IPS-18a (cell line): ENCODE data around the gene FAM149B1.

Source experiments
- H3K27ac ChIP-seq: one replicate; pipeline ENCODE4 v1.5.1; 2013; ENCODE audit warnings: low read length
- H3K27me3 ChIP-seq: one replicate; pipeline ENCODE4 v1.6.1; 2013; ENCODE audit warnings: mild to moderate bottlenecking, low read length; ENCODE audit not compliant: control insufficient read depth, insufficient read depth
- H3K36me3 ChIP-seq: one replicate; pipeline ENCODE4 v1.6.1; 2013; ENCODE audit warnings: low read depth, low read length; ENCODE audit not compliant: control insufficient read depth
- H3K4me1 ChIP-seq: one replicate; pipeline ENCODE4 v1.6.1; 2013; ENCODE audit warnings: low read depth, low read length; ENCODE audit not compliant: control insufficient read depth
- H3K4me3 ChIP-seq: one replicate; pipeline ENCODE4 v1.5.1; 2013; ENCODE audit warnings: low read length
- H3K9ac ChIP-seq: one replicate; pipeline ENCODE4 v1.6.1; 2013; ENCODE audit warnings: mild to moderate bottlenecking, low read length, moderate library complexity
- H3K9me3 ChIP-seq: one replicate; pipeline ENCODE4 v1.6.1; 2013; ENCODE audit warnings: low read depth, low read length; ENCODE audit not compliant: control insufficient read depth

Gene FAM149B1

DNA sequence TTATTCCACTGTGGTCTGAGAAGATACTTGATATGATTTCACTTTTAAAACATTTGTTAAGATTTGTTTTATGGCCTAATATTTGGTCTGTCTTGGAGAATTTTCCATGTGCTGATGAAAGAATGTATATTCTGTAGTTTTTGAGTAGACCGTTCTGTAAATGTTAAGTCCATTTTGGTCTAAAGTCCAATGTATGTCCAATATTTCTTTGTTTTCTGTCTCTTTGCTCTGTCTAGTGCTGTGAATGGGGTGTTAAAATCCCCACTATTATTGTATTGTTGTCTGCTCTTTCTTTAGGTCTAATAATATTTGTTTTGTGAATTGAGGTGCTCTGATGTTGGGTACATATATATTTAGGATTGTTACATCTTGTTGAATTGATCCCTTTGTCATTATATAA, 47.8 kb downstream of the FAM149B1 start:
- Histone ChIP-seq H3K36me3 (peaks cover 3% of the 10 kb centered on the region), H3K9me3 (no peaks in the 10 kb centered on the region), H3K4me1 (no peaks in the 10 kb centered on the region), H3K4me3 (no peak overlapping the region), H3K27me3 (no peaks in the 10 kb centered on the region), H3K9ac (no peak overlapping the region), H3K27ac (no peak overlapping the region)

DNA sequence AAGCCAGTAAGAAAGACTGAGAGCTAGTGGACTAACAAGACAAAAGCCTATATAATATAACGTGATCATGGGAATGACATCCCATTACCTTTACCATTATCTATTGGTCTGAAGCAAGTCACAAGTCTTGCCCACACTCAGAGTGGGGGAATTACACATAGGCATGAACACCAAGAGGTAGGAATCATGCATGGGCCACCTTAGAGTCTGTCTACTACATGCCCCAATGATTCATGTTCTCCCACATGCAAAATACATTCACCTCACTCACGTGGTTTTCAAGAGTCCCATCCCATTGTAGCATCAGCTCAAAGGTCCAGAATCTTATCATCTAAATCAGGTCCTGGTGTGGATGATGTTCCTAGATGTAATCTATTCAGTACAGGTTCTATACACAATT, 49.7 kb downstream of the FAM149B1 start:
- Histone ChIP-seq H3K36me3 (peaks cover 3% of the 10 kb centered on the region), H3K9me3 (no peaks in the 10 kb centered on the region), H3K4me3 (no peak overlapping the region), H3K9ac (no peak overlapping the region), H3K4me1 (no peaks in the 10 kb centered on the region), H3K27ac (no peak overlapping the region), H3K27me3 (no peaks in the 10 kb centered on the region)

DNA sequence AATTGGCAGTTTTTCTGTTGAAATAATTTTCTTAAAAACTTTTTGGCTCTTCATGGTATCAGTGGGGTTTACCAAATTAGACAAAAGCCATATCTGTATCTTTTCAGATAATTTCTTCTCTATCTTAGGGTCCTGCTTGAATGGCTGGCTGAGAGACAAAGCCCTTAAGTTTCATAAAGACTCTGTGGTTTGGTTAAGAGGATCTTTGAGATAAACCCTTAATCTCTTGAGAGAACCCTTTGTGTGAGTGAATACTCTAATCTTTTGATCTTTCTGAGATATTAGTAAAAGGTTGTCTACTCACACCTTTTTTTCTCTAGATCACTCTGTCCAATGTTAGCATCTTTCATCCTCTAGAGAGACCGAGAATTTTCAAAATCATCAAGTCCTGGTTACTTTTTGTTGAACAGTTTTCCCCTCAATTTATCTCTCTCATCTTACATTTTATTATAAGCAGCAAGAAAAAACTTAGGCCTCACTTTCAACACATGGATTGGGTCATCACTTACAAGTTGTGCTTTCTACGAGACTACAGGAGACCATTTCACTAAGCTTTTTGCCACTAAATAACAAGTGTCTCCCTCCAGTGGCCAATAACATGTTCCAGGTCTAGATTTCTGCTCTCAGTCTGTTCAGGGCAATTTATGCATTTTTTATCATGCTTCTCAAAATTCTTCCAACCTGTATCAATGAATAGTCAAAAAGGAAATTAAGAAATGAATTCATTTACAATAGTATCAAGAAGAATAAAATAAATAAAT, 50.7 kb downstream of the FAM149B1 start:
- Histone ChIP-seq H3K27me3 (no peaks in the 10 kb centered on the region), H3K9ac (no peak overlapping the region), H3K4me3 (no peak overlapping the region), H3K9me3 (no peaks in the 10 kb centered on the region), H3K4me1 (no peaks in the 10 kb centered on the region), H3K27ac (no peak overlapping the region), H3K36me3 (peaks cover 3% of the 10 kb centered on the region)

GRCh38 chr10:73219384-73219783, 51.5 kb downstream of the FAM149B1 start:
- no peaks in the 10 kb centered on the region for H3K9me3 ChIP-seq
- no peak overlapping the region for H3K9ac ChIP-seq
- peaks cover 3% of the 10 kb centered on the region for H3K36me3 ChIP-seq
- no peak overlapping the region for H3K4me3 ChIP-seq
- H3K4me1 ChIP-seq = no peaks in the 10 kb centered on the region
- H3K27ac ChIP-seq = no peak overlapping the region
- H3K27me3 ChIP-seq = no peaks in the 10 kb centered on the region

GRCh38 chr10:73220989-73221388, 53.1 kb downstream of the FAM149B1 start:
- peaks cover 3% of the 10 kb centered on the region for H3K36me3 ChIP-seq
- no peak overlapping the region for H3K9ac ChIP-seq

DNA sequence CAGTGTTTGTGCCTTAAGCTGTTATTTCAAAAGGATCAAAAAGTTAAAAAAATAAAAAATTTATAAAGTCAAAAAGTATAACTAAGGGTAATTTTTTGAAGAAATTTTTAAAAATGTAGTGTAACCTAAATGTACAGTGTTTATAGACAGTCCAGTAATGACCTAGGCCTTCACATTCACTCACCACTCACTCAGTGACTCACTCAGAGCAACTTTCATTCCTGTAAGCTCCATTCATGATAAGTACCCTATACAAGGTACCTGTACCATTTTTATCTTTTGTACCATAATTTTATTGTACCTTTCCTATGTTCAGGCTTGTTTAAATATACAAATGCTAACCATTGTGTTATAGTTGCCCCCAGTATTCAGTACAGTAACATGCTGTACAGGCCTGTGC, 57.6 kb downstream of the FAM149B1 start:
- H3K36me3 ChIP-seq = no peaks in the 10 kb centered on the region
- no peaks in the 10 kb centered on the region for H3K4me1 ChIP-seq
- H3K27ac ChIP-seq = no peak overlapping the region
- no peaks in the 10 kb centered on the region for H3K9me3 ChIP-seq
- no peak overlapping the region for H3K4me3 ChIP-seq
- no peaks in the 10 kb centered on the region for H3K27me3 ChIP-seq
- no peak overlapping the region for H3K9ac ChIP-seq

More at GRCh38 chr10:73220989-73221388, 53.1 kb downstream of the FAM149B1 start:
- H3K27me3 ChIP-seq = no peaks in the 10 kb centered on the region
- H3K27ac ChIP-seq = no peak overlapping the region
- no peaks in the 10 kb centered on the region for H3K4me1 ChIP-seq
- H3K4me3 ChIP-seq = no peak overlapping the region
- H3K9me3 ChIP-seq = no peaks in the 10 kb centered on the region

- H3K27ac ChIP-seq = no peak overlapping the region
- H3K27me3 ChIP-seq = no peaks in the 10 kb centered on the region
- no peaks in the 10 kb centered on the region for H3K4me1 ChIP-seq
- H3K36me3 ChIP-seq = no peaks in the 10 kb centered on the region
- no peak overlapping the region for H3K4me3 ChIP-seq
- H3K9ac ChIP-seq = no peak overlapping the region
- H3K9me3 ChIP-seq = no peaks in the 10 kb centered on the region
Measured at GRCh38 chr10:73226663-73227062, 58.7 kb downstream of the FAM149B1 start.

DNA sequence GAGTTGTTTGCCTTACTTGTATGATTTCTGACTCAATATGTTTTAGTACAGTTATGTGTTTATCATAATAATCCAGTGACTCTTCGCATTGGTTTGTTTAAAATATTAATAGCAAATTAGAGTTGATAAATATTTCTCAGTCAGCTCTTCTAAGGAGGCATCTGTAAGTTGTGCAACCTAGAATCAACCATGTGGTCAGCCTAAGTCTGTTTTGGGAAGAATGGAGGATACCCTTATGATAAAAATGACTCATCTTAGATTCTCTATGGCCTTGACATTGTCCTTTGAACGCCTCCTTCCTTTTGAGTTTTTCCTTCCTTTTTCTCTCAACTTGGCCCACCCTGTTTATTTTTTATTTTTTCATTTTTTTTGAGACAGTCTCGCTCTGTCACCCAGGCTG, 60.3 kb downstream of the FAM149B1 start:
- Histone ChIP-seq H3K27ac (no peak overlapping the region), H3K9me3 (no peaks in the 10 kb centered on the region), H3K9ac (no peak overlapping the region), H3K36me3 (no peaks in the 10 kb centered on the region), H3K4me3 (no peak overlapping the region), H3K4me1 (no peaks in the 10 kb centered on the region), H3K27me3 (no peaks in the 10 kb centered on the region)

DNA sequence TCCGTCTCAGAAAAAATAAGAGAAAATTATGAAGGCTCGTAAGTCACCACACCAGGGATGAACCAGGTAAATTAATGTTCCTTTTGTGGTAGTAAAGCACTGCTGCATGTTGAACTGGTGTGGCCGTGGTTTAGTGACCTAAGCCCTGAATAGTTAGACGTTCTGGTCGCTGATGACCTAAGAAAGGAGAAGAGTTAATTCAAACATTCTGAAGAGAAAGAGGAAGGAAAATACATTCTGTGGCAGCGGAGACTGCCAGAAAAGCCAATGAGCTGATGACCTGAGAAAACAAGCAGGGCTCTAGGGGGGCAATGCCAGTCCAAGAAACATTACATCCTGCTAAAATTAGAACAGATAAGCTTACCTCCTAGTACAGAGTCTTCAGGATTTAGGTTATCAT, 61.6 kb downstream of the FAM149B1 start:
- Histone ChIP-seq H3K36me3 (peaks cover 6% of the 10 kb centered on the region), H3K9ac (no peak overlapping the region), H3K27ac (no peak overlapping the region)

DNA sequence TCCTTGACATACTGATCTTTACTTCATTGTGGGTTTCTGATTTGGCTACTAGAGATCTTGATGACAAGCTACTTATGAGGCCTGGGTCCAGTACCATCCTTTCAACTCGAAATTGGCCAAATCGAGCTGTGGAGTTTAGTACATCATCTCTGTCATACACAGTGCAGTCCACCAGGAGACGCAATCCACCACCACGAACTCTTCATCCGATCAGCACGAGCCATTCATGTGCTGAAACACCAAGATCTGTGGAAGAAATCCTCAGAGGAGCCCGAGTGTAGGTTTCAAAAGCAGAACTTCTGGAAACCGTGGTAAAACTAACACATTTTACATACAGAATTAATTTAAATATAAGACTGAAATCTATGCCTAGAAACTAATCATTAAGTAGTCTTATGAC, 65.0 kb downstream of the FAM149B1 start:
- Histone ChIP-seq H3K36me3 (peaks cover 22% of the 10 kb centered on the region), H3K9me3 (no peaks in the 10 kb centered on the region), H3K4me1 (no peaks in the 10 kb centered on the region), H3K9ac (no peak overlapping the region), H3K4me3 (no peak overlapping the region), H3K27ac (no peak overlapping the region), H3K27me3 (no peaks in the 10 kb centered on the region)

More for the DNA sequence above, 61.6 kb downstream of the FAM149B1 start:
- Histone ChIP-seq H3K9me3 (no peaks in the 10 kb centered on the region), H3K4me3 (no peak overlapping the region), H3K4me1 (no peaks in the 10 kb centered on the region), H3K27me3 (no peaks in the 10 kb centered on the region)

- H3K4me3 ChIP-seq = no peak overlapping the region
- H3K9ac ChIP-seq = no peak overlapping the region
- H3K4me1 ChIP-seq = no peaks in the 10 kb centered on the region
- no peaks in the 10 kb centered on the region for H3K9me3 ChIP-seq
- no peaks in the 10 kb centered on the region for H3K27me3 ChIP-seq
- H3K36me3 ChIP-seq = peaks cover 28% of the 10 kb centered on the region
- no peak overlapping the region for H3K27ac ChIP-seq
Measured at GRCh38 chr10:73233883-73234282, 66.0 kb downstream of the FAM149B1 start.

- Histone ChIP-seq H3K27ac (no peak overlapping the region), H3K4me3 (no peak overlapping the region), H3K9ac (no peak overlapping the region), H3K4me1 (no peaks in the 10 kb centered on the region), H3K27me3 (no peaks in the 10 kb centered on the region), H3K9me3 (no peaks in the 10 kb centered on the region), H3K36me3 (peaks cover 36% of the 10 kb centered on the region)
Measured at GRCh38 chr10:73234695-73235094, 66.8 kb downstream of the FAM149B1 start.
